Dedifferentiated amniotic fluid mesenchymal stem cell (primary cell): ENCODE measurements around the gene TIGIT.

Experiments used
- DNase-seq: peaks from one replicate; pipeline ENCODE4 v3.0.0-alpha.2; 2016; ENCODE audit errors: extremely low spot score

The TIGIT gene

DNA sequence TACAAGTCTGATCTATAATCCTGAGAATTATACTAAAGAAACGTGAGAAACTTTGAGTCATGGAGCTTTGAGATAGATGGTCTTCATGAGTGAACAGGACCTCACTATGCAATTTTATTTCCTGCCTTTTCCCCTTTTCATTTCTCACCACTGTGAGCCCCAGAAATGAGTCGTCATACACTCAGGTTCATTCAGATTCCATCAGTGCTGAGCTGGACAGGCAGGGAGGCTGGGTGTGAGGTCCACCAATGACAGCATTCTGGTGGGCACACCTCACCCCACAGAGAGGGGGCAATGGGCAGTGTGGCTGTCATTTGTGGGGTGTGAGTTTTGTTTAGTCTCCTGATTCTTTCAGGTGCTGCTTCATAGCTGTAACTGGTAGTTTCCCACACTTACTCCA is 16.9 kb downstream of the TIGIT start:
- DNase-seq = no peak

DNA sequence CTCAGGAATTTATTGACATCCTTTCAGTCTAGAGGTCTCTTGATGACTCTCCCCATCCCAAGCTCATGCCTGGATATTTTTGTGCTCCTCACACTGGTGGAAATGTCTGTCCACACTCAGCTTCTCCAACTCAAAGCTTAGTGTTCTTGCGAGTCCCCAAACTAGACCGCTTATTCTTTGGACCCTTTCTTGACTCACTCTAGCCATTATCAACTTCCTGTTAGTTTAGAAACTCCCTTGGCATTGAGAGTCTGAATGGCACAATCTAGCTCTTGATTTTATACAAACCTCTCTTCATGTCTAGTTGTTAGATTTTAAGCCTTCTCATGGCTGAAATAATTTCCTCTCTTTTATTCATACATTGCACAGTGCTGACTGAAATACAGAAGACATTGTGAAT is 19.6 kb downstream of the TIGIT start:
- no peak for DNase-seq

DNA sequence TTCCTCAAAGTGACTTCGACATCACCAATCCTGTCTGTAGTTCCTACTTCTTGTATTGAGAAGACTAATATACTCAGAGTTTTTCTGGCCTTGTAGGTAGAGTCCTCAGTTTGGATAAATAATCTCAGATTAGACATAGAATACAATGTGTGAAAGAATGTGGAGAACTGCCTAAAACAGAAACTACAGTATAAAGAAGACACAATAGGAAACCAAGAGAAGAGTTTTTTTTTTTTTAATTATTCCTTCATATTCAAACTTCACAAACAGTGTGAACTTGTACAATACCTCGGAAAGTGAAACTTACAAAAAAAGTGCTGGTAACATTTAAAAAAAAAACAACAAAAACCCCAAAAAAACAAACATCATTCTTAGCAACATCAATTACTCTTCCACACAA is 20.5 kb downstream of the TIGIT start:
- no peak for DNase-seq

- no peak for DNase-seq
Observed at GRCh38 chr3:114318295-114318694, 24.5 kb downstream of the TIGIT start.

DNA sequence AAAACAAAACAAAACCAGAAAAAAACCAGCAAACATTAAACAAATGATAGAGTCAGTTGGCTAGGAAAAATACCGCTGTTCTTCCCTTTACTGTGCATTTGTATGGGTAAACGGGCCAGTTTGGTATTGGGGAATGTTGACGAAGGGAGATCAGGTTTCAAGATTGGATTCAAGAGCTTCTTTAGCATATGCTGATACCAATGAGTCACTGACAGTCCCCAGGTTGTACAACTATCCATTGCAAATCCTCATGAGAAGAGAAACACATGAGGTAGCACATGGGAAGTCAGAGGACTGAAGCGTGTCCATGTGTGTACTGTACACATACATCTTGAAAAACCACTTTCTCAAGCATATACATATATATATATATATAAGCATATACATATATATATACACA is 25.6 kb downstream of the TIGIT start:
- no peak for DNase-seq

DNA sequence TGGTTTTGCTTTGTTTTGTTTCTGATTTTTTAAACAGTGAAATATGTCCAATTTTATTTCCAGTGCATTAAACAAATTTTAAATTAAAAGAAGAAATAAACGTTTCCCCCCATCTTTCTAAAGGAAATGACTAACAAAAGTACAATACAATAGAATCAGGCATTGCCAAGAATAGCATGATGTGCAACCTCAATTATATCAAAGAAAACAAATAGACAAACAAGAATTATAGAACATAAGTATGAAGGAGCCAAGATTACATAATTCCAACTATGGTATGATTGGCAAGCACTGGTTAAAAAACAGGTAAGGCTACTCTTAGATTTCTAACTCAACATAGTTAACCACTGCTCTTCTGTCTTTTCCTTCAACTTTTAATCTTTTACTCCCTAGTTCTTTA is 26.4 kb downstream of the TIGIT start:
- DNase-seq = no peak

DNA sequence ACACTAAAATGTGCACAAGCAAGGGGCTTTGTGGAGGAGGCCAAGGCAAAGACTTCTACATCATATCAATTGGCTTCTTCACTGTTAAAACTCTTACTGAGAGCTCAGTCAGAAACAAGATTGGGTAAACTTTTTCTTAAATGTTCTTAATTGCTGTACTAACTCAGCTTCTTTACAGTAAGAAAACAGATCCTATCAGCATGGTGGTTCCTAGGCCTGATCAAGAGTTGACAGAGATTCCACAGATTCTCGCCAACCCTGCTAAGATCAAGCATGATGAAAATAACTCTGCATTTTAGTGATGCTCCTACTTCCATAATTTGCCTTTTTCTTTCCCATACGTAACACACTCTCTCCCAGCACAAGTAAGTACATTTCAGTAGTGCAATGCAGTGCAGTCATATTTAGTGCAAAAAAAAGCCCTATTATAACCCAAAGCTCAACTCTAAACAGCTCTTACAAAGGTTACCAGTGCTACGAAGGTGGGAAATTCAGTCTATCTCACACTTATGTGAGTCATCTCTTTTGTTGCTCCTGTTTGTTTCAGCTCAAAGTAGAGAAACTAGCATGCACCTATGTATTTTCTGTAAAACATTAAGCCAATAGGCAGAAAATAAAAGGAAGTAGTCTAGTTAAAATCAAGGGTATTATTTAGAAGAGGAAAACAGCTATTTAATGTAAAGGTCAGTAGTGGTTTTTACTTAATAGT is 29.9 kb downstream of the TIGIT start:
- no peak for DNase-seq

GRCh38 chr3:114327665-114328064 is 33.8 kb downstream of the TIGIT start:
- DNase-seq = no peak

GRCh38 chr3:114328345-114328744 is 34.5 kb downstream of the TIGIT start:
- no peak for DNase-seq

DNA sequence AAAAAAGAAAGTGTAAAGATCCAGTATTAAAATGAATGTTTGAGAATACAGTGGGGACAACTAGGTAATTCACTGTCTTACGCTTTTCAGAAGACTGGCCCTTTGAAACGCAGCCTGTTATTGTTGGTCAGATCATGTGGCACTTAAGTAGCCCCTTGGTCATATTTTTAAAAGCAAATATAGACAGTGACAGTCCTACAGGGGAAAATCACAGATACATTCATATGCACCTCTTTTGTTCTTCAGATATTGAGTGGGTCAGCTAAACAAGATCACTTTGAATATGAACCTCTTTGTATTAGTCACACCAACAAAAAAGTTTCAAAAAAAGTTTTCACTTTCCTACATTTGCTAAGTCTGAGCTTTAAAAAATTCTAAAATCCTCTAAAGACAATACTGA is 36.0 kb downstream of the TIGIT start:
- no peak for DNase-seq

GRCh38 chr3:114331007-114331406 is 37.2 kb downstream of the TIGIT start:
- no peak for DNase-seq

- DNase-seq = no peak
Observed at GRCh38 chr3:114331710-114332109, 37.9 kb downstream of the TIGIT start.

GRCh38 chr3:114332342-114333179 is 38.7 kb downstream of the TIGIT start:
- no peak for DNase-seq

DNA sequence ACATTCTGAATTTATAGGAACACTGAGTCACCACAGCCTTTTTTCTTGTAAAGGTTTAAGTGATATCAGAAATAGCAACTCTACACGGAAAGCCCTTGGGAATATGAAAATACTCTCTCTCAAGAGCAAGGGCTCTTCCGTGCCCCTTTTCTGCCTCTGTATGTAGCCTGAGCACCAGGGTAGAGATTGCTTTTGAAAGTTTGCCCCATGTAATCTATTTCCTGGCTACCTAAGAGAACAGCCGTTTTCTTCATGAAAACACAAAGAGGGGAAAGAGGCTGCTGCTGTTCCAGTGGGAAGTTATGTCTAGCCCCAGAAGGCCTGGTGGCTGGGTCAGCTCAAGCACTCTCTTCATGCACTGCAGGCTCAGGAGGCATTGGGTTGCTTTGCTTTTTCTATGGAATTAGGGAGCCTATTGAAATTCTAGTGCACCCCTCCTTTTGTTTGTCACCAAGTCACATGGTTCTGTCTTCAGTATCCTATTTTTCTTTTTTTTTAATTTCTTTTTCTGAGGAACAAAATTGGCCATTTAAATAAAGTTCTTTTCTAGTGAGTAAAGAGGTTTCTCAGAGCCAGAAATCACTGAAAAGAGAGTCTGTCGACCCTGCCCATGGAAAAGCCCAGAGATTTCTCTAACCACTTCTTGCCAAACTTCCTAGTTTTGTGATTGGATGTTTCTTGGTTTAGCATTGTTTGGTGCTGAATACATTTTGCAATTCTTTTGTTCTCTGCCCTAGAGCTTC is 39.5 kb downstream of the TIGIT start:
- no peak for DNase-seq

DNA sequence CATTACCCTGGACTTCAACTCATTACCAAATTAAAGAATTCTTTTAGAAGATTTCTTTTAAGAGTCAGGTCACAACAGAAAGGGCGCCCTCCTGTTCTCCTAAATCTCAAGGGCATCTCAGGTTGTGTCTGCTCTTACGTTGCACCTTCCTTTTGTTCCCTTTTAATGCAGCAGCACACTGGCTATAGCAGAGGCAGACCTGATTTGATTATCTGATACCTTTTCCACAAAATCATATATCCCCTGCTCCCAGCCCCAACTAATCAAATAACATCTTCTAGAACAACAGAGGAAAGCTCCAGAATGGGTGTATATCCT is 40.1 kb downstream of the TIGIT start:
- no peak for DNase-seq

GRCh38 chr3:114336122-114336697 is 42.4 kb downstream of the TIGIT start:
- no peak for DNase-seq

- DNase-seq = no peak
Observed at GRCh38 chr3:114336857-114337256, 43.0 kb downstream of the TIGIT start.

DNA sequence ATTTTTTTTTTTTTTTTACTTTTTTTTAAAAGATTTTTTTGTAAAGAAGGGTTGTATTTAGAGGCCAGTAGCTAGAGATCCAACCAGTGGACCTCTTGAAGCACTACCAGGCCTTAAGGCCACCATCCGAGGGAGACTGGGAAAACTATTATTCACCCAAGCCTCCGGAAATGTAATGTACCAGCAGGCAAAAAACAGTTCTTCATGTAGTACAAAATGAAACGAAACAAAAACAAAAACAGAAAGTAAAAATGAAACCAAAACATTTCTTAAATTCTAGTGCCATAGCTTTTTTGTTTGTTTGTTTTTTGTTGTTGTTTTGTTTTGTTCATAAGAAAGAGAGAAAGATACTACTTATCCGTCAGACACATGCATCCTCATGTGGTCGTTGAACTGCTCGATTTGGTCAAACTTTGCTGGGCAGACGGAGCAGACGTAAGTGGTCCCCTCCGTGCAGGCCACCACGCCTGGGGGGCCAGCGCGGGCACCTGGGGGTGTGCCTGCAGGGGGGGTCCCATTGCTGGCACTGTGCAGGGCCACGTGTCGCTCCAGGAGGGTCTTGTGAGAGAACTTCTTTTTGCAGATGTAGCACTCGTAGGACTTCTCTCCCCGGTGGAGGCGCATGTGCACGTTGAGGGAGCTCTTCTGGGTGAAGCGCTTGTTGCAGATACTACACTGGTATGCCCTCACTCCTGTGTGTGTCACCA is 45.0 kb downstream of the TIGIT start:
- DNase-seq = no peak

GRCh38 chr3:114344492-114344891 is 50.7 kb downstream of the TIGIT start:
- DNase-seq = no peak

DNA sequence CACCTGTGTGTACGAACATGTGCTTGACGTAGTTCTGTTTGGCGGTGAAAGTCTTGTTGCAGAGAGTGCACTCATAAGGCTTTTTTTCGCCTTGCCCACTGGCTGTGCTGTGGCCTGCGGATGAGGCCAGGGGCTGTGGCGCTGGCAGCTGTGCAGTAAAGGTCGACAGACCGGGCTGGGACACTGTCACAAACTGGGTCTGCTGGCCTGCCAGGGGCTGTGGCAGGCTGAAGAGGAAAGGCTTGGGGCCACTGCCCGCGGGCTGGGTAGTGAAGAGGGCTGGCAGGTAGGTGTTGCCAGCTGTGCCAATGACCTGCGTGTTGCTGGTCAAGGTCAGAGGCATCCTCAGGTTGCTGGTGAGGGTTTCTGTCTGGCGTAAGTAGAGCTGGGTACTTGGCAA is 56.4 kb downstream of the TIGIT start:
- no peak for DNase-seq

- no peak for DNase-seq
Observed at GRCh38 chr3:114350690-114351089, 56.9 kb downstream of the TIGIT start.
